Measurements from ENCODE around the gene GMPR2. TPM values are rescaled to one million over a fixed set of nuclear protein-coding genes. Genes with fewer than 3 reads are reported as not detected.

The GMPR2 gene
- total and polyA plus RNA-seq, 2 of the 13 experiments (the other 11 are each of a cell fraction or from before 2014, with no cell fraction given) = 210 to 273 TPM

DNA sequence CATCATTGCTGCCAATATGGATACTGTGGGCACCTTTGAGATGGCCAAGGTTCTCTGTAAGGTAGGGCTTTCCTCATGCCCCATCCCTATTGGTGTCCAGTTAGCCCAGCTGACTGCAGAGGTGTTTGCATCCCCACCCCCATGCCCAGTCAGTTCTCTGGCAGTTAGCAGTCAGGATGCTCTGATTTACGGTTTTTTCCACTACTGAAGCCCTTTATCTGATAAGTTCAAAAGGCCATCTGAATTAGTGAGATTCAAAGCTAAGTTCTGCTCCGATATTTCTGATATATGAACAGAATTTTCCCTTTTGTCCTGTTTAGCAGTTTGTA lies 773 bp downstream of the GMPR2 start (continued):
- no peak for TF ChIP-seq ZNF703 (CRISPR knock-in tag; IDR thresholded peaks at IDR 0.05; ENCODE audit: borderline replicate concordance)
- no peak for TF ChIP-seq ZNF264 (CRISPR knock-in tag; IDR thresholded peaks at IDR 0.05)
- TF ChIP-seq, protein P1, sequence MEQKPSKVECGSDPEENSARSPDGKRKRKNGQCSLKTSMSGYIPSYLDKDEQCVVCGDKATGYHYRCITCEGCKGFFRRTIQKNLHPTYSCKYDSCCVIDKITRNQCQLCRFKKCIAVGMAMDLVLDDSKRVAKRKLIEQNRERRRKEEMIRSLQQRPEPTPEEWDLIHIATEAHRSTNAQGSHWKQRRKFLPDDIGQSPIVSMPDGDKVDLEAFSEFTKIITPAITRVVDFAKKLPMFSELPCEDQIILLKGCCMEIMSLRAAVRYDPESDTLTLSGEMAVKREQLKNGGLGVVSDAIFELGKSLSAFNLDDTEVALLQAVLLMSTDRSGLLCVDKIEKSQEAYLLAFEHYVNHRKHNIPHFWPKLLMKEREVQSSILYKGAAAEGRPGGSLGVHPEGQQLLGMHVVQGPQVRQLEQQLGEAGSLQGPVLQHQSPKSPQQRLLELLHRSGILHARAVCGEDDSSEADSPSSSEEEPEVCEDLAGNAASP (CRISPR knock-in tag; IDR thresholded peaks at IDR 0.05; ENCODE audit: borderline replicate concordance) = no peak
- no peak; the same call in 1 of the 2 replicates for TF ChIP-seq SPEN (CRISPR knock-in tag; IDR thresholded peaks at IDR 0.05; ENCODE audit: low read depth)
- no peak for TF ChIP-seq GABPB1 (CRISPR knock-in tag; IDR thresholded peaks at IDR 0.05)
- no peak for TF ChIP-seq HNRNPK (IDR thresholded peaks at IDR 0.05; ENCODE audit: low read depth, low read length, poor library complexity, severe bottlenecking)
- peak; percentile 70; the same call in 1 of the 2 replicates for TF ChIP-seq TBX3 (IDR thresholded peaks at IDR 0.05; ENCODE audit: borderline replicate concordance)
- TF ChIP-seq HNRNPLL (IDR thresholded peaks at IDR 0.05; ENCODE audit: low read depth, low read length, poor library complexity, severe bottlenecking) = no peak
- 0 out of 2 replicates have a peak, but pooled peaks have one; percentile 44 for TF ChIP-seq ZFYVE20 (CRISPR knock-in tag; IDR thresholded peaks at IDR 0.05; ENCODE audit: borderline replicate concordance, low read depth)
- TF ChIP-seq TBX2 (CRISPR knock-in tag; IDR thresholded peaks at IDR 0.05; ENCODE audit: borderline replicate concordance) = no peak
- TF ChIP-seq, protein P2, sequence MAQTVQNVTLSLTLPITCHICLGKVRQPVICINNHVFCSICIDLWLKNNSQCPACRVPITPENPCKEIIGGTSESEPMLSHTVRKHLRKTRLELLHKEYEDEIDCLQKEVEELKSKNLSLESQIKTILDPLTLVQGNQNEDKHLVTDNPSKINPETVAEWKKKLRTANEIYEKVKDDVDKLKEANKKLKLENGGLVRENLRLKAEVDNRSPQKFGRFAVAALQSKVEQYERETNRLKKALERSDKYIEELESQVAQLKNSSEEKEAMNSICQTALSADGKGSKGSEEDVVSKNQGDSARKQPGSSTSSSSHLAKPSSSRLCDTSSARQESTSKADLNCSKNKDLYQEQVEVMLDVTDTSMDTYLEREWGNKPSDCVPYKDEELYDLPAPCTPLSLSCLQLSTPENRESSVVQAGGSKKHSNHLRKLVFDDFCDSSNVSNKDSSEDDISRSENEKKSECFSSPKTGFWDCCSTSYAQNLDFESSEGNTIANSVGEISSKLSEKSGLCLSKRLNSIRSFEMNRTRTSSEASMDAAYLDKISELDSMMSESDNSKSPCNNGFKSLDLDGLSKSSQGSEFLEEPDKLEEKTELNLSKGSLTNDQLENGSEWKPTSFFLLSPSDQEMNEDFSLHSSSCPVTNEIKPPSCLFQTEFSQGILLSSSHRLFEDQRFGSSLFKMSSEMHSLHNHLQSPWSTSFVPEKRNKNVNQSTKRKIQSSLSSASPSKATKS (CRISPR knock-in tag; IDR thresholded peaks at IDR 0.05) = 0 out of 2 replicates have a peak, but pooled peaks have one; percentile 6
- TF ChIP-seq, protein P3, sequence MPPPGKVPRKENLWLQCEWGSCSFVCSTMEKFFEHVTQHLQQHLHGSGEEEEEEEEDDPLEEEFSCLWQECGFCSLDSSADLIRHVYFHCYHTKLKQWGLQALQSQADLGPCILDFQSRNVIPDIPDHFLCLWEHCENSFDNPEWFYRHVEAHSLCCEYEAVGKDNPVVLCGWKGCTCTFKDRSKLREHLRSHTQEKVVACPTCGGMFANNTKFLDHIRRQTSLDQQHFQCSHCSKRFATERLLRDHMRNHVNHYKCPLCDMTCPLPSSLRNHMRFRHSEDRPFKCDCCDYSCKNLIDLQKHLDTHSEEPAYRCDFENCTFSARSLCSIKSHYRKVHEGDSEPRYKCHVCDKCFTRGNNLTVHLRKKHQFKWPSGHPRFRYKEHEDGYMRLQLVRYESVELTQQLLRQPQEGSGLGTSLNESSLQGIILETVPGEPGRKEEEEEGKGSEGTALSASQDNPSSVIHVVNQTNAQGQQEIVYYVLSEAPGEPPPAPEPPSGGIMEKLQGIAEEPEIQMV (CRISPR knock-in tag; IDR thresholded peaks at IDR 0.05; ENCODE audit: low read depth) = no peak
- TF ChIP-seq JUNB (CRISPR knock-in tag; IDR thresholded peaks at IDR 0.05; ENCODE audit: borderline replicate concordance) = no peak
- TF ChIP-seq, protein P4, sequence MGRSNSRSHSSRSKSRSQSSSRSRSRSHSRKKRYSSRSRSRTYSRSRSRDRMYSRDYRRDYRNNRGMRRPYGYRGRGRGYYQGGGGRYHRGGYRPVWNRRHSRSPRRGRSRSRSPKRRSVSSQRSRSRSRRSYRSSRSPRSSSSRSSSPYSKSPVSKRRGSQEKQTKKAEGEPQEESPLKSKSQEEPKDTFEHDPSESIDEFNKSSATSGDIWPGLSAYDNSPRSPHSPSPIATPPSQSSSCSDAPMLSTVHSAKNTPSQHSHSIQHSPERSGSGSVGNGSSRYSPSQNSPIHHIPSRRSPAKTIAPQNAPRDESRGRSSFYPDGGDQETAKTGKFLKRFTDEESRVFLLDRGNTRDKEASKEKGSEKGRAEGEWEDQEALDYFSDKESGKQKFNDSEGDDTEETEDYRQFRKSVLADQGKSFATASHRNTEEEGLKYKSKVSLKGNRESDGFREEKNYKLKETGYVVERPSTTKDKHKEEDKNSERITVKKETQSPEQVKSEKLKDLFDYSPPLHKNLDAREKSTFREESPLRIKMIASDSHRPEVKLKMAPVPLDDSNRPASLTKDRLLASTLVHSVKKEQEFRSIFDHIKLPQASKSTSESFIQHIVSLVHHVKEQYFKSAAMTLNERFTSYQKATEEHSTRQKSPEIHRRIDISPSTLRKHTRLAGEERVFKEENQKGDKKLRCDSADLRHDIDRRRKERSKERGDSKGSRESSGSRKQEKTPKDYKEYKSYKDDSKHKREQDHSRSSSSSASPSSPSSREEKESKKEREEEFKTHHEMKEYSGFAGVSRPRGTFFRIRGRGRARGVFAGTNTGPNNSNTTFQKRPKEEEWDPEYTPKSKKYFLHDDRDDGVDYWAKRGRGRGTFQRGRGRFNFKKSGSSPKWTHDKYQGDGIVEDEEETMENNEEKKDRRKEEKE (IDR thresholded peaks at IDR 0.05) = no peak
- TF ChIP-seq KAT8 (CRISPR knock-in tag; IDR thresholded peaks at IDR 0.05) = no peak
- no peak for TF ChIP-seq ZNF317 (CRISPR knock-in tag; IDR thresholded peaks at IDR 0.05)
- TF ChIP-seq BORCS8-MEF2B (CRISPR knock-in tag; IDR thresholded peaks at IDR 0.05) = no peak
